MM.1S (cell line): ENCODE measurements around the gene CMTM8.

Experiments
- DNase-seq: peaks from one replicate; pipeline ENCODE4 v3.0.0-alpha.2; 2015
- H2AFZ ChIP-seq: fragments of 300-600 bp; sonication (generic); 2 replicates; pipeline ENCODE4 v1.6.0; 2016; ENCODE audit warnings: antibody characterized with exemption, low read length
- H3F3A ChIP-seq: fragments of 300-600 bp; sonication (generic); 2 replicates; pipeline ENCODE4 v1.6.1; 2016; ENCODE audit warnings: mild to moderate bottlenecking, antibody characterized with exemption, low read length, moderate library complexity, mixed read lengths; ENCODE audit not compliant: insufficient read depth
- H3K27ac ChIP-seq: fragments of 300-600 bp; sonication (generic); 2 replicates; pipeline ENCODE4 v1.5.1; 2016; ENCODE audit warnings: mild to moderate bottlenecking, low read length
- H3K27me3 ChIP-seq: fragments of 300-600 bp; sonication (generic); replicated peaks from 2 replicates; pipeline ENCODE4 v1.6.0; 2016; ENCODE audit warnings: low read length; ENCODE audit not compliant: insufficient read depth
- H3K36me3 ChIP-seq: fragments of 300-600 bp; sonication (generic); replicated peaks from 2 replicates; pipeline ENCODE4 v1.6.1; 2016; ENCODE audit warnings: mild to moderate bottlenecking, low read length, mixed read lengths; ENCODE audit not compliant: insufficient read depth
- H3K4me1 ChIP-seq: fragments of 300-600 bp; sonication (generic); 2 replicates; pipeline ENCODE4 v1.6.1; 2016; ENCODE audit warnings: low read length, mixed read lengths
- H3K4me2 ChIP-seq: fragments of 300-600 bp; sonication (generic); 2 replicates; pipeline ENCODE4 v1.6.0; 2016; ENCODE audit warnings: low read depth, low read length
- H3K4me3 ChIP-seq: fragments of 300-600 bp; sonication (generic); 2 replicates; pipeline ENCODE4 v1.5.1; 2016; ENCODE audit warnings: low read length, mixed read lengths
- H3K79me2 ChIP-seq: fragments of 300-600 bp; sonication (generic); 2 replicates; pipeline ENCODE4 v1.6.1; 2016; ENCODE audit warnings: mixed run types, low read length, mixed read lengths
- H3K9ac ChIP-seq: fragments of 300-600 bp; sonication (generic); 2 replicates; pipeline ENCODE4 v1.6.1; 2016; ENCODE audit warnings: low read length, mixed read lengths
- H3K9me2 ChIP-seq: fragments of 300-600 bp; sonication (generic); replicated peaks from 2 replicates; pipeline ENCODE4 v1.6.1; 2016; ENCODE audit warnings: mild to moderate bottlenecking, low read length, mixed read lengths; ENCODE audit not compliant: insufficient read depth
- H3K9me3 ChIP-seq: fragments of 300-600 bp; sonication (generic); replicated peaks from 2 replicates; pipeline ENCODE4 v1.6.1; 2016; ENCODE audit warnings: mild to moderate bottlenecking, low read length, mixed read lengths; ENCODE audit not compliant: insufficient read depth
- H4K20me1 ChIP-seq: fragments of 300-600 bp; sonication (generic); 2 replicates; pipeline ENCODE4 v1.6.1; 2016; ENCODE audit warnings: mild to moderate bottlenecking, low read length, moderate library complexity, mixed read lengths; ENCODE audit not compliant: insufficient read depth
- EZH2 ChIP-seq: fragments of 300-600 bp; sonication (generic); optimal IDR thresholded peaks from 2 replicates; pipeline ENCODE3; 2017; ENCODE audit warnings: low read depth, mild to moderate bottlenecking, antibody characterized with exemption, low read length, mixed read lengths
- EZH2phosphoT487 ChIP-seq: fragments of 300-600 bp; sonication (generic); IDR thresholded peaks from 2 replicates; pipeline ENCODE4 v1.6.1; 2018; ENCODE audit warnings: antibody characterized with exemption, low read length
- TF ChIP-seq, protein P1 (sequence below): fragments of 300-600 bp; sonication (generic); IDR thresholded peaks from 2 replicates; pipeline ENCODE4 v1.5.1; 2016; ENCODE audit warnings: antibody characterized with exemption, low read length, mixed read lengths

Gene CMTM8

DNA sequence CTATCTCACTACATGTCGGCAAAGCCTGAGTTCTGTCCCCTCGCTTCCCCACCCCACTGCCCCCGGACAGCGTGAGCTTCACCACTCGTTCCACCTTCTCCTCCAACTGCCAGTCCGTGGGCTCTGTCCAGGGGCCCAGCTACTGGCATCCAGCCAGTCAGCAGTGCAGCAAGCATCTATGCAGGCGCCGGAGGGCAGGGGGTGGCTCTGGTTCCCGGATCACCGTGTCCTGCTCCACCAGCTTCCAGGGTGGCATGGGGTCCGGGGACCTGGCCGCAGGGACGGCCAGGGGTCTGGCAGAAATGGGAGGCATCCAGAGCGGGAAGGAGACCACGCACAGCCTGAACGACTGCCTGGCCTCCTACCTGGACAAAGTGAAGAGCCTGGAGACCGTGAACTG is 20.4 kb downstream of the CMTM8 start:
- Histone ChIP-seq H3K9ac (no peak overlapping the region), H3K79me2 (no peaks in the 10 kb centered on the region)
- no peak for DNase-seq

DNA sequence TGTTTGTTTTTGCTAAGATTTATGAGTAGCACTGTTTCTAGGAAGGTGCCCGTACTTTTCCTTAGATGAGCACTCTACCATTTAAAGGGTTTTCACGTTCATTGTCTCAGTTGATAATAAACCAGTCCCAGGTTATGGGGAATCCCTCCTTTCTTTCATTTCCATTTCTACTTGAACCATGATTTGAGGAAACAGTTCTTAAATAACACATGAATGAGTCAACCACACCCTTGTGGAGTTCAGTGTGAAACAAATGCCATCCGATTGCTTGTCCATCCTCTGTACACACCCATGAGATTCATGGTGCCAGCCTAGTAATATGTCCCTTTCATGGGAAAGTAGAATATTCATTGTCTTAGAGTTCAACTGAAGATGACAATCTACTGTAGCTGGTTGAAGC is 23.1 kb downstream of the CMTM8 start:
- no peak overlapping the region for H3K27ac ChIP-seq
- H3K9me2 ChIP-seq: no peaks in the 10 kb centered on the region
- DNase-seq: no peak
- H3F3A ChIP-seq: no peaks in the 10 kb centered on the region
- no peak overlapping the region for H3K4me3 ChIP-seq
- H3K9me3 ChIP-seq: no peaks in the 10 kb centered on the region
- H3K9ac ChIP-seq: no peak overlapping the region
- no peaks in the 10 kb centered on the region for H3K79me2 ChIP-seq
- H3K4me2 ChIP-seq: no peak overlapping the region
- no peaks in the 10 kb centered on the region for H3K36me3 ChIP-seq
- TF ChIP-seq EZH2phosphoT487 (no peak), EZH2 (no peak)
- TF ChIP-seq, protein P1, sequence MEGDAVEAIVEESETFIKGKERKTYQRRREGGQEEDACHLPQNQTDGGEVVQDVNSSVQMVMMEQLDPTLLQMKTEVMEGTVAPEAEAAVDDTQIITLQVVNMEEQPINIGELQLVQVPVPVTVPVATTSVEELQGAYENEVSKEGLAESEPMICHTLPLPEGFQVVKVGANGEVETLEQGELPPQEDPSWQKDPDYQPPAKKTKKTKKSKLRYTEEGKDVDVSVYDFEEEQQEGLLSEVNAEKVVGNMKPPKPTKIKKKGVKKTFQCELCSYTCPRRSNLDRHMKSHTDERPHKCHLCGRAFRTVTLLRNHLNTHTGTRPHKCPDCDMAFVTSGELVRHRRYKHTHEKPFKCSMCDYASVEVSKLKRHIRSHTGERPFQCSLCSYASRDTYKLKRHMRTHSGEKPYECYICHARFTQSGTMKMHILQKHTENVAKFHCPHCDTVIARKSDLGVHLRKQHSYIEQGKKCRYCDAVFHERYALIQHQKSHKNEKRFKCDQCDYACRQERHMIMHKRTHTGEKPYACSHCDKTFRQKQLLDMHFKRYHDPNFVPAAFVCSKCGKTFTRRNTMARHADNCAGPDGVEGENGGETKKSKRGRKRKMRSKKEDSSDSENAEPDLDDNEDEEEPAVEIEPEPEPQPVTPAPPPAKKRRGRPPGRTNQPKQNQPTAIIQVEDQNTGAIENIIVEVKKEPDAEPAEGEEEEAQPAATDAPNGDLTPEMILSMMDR: no peak
- no peaks in the 10 kb centered on the region for H3K27me3 ChIP-seq
- H2AFZ ChIP-seq: no peak overlapping the region
- no peaks in the 10 kb centered on the region for H3K4me1 ChIP-seq
- H4K20me1 ChIP-seq: no peaks in the 10 kb centered on the region

More for the DNA sequence above, 20.4 kb downstream of the CMTM8 start:
- no peaks in the 10 kb centered on the region for H3K27me3 ChIP-seq
- H3K9me2 ChIP-seq: no peaks in the 10 kb centered on the region
- no peak overlapping the region for H3K4me2 ChIP-seq
- no peaks in the 10 kb centered on the region for H3K36me3 ChIP-seq
- TF ChIP-seq EZH2 (no peak), EZH2phosphoT487 (no peak)
- TF ChIP-seq, protein P1: no peak
- H3K4me3 ChIP-seq: no peak overlapping the region
- no peaks in the 10 kb centered on the region for H4K20me1 ChIP-seq
- no peak overlapping the region for H3K27ac ChIP-seq
- H2AFZ ChIP-seq: no peak overlapping the region
- no peaks in the 10 kb centered on the region for H3K9me3 ChIP-seq
- H3F3A ChIP-seq: no peaks in the 10 kb centered on the region
- no peaks in the 10 kb centered on the region for H3K4me1 ChIP-seq

DNA sequence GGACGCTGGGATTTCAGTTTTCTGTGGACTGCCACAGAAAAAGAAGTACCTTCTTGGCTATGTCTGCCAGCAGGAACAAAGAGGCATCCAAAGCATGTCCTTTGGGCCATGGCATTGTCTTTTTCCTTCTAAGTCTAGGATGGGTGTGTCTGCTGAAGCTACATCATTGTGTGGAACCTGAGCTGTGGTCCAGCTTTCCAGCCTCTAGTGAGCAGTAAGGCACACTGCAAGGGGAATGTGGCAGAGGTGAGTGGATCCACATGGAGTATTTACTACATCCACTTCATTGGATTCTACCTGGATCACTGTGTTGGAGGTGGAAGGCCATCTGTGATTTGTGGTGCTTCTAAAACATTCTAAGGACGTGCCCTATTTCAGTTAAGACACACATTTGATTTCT is 23.7 kb downstream of the CMTM8 start:
- H2AFZ ChIP-seq: no peak overlapping the region
- no peak overlapping the region for H3K9ac ChIP-seq
- H3F3A ChIP-seq: no peaks in the 10 kb centered on the region
- no peak overlapping the region for H3K4me3 ChIP-seq
- H4K20me1 ChIP-seq: no peaks in the 10 kb centered on the region
- H3K27me3 ChIP-seq: no peaks in the 10 kb centered on the region
- H3K36me3 ChIP-seq: no peaks in the 10 kb centered on the region
- no peaks in the 10 kb centered on the region for H3K9me3 ChIP-seq
- no peaks in the 10 kb centered on the region for H3K9me2 ChIP-seq
- H3K79me2 ChIP-seq: no peaks in the 10 kb centered on the region
- H3K27ac ChIP-seq: no peak overlapping the region
- DNase-seq: no peak
- TF ChIP-seq, protein P1: no peak
- TF ChIP-seq EZH2phosphoT487: no peak
- no peak for TF ChIP-seq EZH2
- no peaks in the 10 kb centered on the region for H3K4me1 ChIP-seq
- no peak overlapping the region for H3K4me2 ChIP-seq
